HPDE6-E6E7 (cell line): ENCODE results near the gene CCL17.

Experiments used
- DNase-seq: peaks from one replicate; pipeline ENCODE4 v3.0.0; 2011; ENCODE audit warnings: missing footprints; ENCODE audit errors: extremely low spot score

CCL17 gene

DNA sequence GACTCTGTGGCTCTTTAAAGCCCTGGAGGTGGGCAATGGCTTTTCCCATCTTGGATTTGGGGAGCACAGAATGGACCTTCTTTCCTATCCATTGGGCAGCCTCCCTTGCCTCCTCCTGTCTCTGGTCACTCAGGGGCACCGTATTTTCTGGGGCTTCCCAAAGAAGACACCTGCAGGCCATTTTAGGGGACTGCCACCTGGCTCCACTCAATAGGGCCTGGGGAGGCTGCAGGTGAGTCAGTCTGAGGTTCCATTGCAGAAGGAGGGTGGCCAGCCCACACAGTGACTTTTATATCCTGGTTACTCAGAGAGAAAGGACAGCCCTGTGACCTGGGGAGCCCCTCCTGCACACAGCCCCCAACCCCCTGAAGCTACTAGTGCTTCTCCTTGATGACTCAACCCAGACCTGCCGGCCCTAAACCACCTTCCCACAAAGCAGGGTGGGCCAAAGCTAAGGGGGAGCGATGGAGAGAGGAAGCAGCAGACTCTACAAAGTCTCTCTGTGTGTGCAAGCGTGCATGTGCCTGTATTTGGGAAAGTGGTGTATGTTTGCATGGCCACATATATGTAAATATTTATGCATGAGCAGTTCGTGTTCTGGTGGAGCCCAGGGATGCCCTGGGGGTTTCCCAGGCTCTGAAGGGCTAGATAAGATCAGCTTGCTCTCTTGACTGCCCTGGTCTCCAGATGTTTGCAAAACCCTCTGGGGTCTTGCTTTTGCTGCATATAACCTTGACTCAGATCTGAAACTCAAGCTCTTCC is 27.3 kb upstream of the CCL17 start:
- DNase-seq: peak; percentile 68

DNA sequence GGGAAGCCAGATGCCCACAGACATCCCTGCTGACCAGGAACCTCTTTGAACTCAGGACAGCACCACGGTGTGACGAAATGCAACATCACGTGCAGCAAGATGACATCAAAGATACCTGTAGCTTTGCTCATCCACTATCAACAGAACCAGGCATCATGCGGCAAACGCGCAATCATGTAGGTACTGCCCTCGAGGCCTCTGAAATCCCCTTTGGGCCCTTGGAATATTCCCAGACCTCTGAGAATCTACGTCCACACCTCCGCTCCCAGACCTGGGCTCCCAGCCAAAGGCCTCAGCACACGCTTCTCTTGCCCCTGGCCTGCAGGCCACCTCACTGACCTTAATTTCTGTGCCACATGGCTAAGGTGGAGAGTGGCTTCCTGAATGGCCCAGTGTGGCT is 25.0 kb upstream of the CCL17 start:
- DNase-seq: no peak

DNA sequence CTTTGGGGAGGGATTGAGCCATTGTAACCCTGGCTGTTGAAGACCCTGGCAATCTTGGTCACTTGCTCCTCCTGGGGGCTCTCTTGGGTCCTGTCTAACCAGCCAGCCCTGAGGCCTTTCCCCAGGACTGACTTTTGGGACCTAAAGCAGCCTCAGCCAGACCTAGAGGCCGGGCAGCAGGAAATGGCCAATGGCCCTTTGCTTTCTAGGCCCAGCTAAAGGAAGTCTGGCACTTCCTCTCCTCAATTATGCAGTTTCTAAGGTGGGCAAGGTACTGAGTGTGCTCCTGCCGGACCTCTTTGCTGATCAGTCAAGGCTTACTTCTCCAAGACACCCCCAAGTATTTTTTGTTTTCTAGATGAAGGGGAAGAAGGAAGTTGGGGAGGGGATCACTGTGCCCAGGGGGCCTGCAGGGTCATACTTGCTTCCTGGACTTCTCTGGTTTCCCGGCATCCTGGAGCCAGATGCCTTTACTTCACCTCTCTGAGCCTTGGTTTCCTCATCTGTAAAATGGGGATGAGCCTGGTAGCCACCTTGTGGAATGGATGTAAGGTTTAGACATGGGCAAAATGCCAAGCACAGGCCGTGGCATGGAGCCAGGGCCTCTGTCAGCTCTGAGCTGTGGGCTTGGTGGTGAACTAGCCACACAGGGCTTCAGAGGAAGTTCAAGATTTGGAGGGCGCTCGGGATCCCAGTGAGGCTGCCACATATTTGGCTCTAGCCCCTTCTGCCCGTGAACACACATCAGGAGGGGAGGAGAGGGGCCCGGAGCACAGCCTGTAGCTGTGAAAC is 23.7 kb upstream of the CCL17 start:
- no peak for DNase-seq

DNA sequence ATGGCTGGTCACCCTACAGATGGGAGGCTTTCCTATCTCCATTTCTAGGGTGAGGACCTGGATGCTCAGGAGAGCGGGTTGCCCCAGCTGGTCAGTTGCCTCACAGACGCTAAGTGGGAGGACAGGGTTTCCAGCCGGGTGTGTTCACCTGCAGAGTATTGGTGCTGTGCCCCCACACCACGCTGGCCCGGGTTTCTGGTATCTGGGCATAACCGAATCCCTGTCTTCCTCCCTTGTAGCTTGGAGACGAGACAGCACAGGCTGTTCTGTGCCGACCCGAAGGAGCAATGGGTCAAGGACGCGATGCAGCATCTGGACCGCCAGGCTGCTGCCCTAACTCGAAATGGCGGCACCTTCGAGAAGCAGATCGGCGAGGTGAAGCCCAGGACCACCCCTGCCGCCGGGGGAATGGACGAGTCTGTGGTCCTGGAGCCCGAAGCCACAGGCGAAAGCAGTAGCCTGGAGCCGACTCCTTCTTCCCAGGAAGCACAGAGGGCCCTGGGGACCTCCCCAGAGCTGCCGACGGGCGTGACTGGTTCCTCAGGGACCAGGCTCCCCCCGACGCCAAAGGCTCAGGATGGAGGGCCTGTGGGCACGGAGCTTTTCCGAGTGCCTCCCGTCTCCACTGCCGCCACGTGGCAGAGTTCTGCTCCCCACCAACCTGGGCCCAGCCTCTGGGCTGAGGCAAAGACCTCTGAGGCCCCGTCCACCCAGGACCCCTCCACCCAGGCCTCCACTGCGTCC is 22.6 kb upstream of the CCL17 start:
- no peak for DNase-seq

DNA sequence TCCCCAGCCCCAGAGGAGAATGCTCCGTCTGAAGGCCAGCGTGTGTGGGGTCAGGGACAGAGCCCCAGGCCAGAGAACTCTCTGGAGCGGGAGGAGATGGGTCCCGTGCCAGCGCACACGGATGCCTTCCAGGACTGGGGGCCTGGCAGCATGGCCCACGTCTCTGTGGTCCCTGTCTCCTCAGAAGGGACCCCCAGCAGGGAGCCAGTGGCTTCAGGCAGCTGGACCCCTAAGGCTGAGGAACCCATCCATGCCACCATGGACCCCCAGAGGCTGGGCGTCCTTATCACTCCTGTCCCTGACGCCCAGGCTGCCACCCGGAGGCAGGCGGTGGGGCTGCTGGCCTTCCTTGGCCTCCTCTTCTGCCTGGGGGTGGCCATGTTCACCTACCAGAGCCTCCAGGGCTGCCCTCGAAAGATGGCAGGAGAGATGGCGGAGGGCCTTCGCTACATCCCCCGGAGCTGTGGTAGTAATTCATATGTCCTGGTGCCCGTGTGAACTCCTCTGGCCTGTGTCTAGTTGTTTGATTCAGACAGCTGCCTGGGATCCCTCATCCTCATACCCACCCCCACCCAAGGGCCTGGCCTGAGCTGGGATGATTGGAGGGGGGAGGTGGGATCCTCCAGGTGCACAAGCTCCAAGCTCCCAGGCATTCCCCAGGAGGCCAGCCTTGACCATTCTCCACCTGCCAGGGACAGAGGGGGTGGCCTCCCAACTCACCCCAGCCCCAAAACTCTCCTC is 21.9 kb upstream of the CCL17 start:
- no peak for DNase-seq

DNA sequence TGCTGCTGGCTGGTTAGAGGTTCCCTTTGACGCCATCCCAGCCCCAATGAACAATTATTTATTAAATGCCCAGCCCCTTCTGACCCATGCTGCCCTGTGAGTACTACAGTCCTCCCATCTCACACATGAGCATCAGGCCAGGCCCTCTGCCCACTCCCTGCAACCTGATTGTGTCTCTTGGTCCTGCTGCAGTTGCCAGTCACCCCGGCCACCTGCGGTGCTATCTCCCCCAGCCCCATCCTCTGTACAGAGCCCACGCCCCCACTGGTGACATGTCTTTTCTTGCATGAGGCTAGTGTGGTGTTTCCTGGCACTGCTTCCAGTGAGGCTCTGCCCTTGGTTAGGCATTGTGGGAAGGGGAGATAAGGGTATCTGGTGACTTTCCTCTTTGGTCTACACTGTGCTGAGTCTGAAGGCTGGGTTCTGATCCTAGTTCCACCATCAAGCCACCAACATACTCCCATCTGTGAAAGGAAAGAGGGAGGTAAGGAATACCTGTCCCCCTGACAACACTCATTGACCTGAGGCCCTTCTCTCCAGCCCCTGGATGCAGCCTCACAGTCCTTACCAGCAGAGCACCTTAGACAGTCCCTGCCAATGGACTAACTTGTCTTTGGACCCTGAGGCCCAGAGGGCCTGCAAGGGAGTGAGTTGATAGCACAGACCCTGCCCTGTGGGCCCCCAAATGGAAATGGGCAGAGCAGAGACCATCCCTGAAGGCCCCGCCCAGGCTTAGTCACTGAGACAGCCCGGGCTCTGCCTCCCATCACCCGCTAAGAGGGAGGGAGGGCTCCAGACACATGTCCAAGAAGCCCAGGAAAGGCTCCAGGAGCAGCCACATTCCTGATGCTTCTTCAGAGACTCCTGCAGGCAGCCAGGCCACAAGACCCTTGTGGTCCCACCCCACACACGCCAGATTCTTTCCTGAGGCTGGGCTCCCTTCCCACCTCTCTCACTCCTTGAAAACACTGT is 21.0 kb upstream of the CCL17 start:
- DNase-seq: peak; percentile 61

DNA sequence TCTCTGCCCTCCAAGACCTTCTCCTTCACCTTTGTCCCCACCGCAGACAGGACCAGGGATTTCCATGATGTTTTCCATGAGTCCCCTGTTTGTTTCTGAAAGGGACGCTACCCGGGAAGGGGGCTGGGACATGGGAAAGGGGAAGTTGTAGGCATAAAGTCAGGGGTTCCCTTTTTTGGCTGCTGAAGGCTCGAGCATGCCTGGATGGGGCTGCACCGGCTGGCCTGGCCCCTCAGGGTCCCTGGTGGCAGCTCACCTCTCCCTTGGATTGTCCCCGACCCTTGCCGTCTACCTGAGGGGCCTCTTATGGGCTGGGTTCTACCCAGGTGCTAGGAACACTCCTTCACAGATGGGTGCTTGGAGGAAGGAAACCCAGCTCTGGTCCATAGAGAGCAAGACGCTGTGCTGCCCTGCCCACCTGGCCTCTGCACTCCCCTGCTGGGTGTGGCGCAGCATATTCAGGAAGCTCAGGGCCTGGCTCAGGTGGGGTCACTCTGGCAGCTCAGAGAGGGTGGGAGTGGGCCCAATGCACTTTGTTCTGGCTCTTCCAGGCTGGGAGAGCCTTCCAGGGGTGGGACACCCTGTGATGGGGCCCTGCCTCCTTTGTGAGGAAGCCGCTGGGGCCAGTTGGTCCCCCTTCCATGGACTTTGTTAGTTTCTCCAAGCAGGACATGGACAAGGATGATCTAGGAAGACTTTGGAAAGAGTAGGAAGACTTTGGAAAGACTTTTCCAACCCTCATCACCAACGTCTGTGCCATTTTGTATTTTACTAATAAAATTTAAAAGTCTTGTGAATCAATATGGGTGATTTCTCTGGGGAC is 20.1 kb upstream of the CCL17 start:
- DNase-seq: no peak

DNA sequence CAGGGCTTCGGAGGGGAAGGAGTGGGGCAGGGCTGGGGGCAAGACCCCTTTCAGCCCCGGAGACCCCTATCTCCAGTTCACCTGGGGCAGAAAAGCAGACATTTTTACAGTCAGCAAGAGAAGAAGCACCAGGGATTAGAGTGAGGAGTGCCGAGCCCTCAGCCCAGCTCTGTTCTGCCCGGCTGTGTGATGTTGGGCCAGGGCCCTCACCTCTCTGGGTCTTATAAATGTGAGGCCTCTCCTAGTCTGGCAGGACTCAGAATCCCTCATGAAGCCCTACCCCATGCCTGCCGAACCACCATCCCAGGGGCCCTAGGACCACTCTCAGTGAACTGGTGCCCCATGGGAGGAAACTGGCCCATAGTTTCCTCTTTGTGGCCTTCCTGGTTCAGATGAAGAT is 19.5 kb upstream of the CCL17 start:
- DNase-seq: no peak

DNA sequence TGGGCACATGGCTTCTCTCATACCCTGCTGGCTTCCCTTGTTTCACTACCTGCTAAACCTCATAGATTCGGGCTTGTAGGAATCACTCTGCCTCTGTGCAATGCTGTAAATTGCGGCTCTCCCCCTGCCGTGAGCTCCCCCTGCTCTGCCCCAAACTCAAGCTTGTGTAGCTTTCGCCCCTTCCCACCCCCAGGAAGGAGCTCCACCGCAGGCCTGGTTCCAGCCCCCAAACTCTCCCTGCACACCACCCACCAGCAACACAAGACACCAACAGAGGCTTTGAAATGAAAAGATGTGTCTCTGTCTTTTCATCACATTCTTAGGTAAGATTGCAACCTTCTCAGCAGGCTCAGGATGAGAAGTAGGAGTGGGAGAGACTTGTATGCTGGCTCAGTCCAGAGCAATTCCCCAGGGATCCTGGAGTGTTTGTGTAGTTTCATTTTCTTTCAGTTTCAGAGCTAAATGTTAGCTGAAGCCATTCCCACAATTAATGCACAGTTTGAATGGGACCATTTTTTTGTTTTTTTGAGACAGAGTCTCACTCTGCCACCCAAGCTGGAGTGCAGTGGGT is 18.1 kb upstream of the CCL17 start:
- DNase-seq: no peak

DNA sequence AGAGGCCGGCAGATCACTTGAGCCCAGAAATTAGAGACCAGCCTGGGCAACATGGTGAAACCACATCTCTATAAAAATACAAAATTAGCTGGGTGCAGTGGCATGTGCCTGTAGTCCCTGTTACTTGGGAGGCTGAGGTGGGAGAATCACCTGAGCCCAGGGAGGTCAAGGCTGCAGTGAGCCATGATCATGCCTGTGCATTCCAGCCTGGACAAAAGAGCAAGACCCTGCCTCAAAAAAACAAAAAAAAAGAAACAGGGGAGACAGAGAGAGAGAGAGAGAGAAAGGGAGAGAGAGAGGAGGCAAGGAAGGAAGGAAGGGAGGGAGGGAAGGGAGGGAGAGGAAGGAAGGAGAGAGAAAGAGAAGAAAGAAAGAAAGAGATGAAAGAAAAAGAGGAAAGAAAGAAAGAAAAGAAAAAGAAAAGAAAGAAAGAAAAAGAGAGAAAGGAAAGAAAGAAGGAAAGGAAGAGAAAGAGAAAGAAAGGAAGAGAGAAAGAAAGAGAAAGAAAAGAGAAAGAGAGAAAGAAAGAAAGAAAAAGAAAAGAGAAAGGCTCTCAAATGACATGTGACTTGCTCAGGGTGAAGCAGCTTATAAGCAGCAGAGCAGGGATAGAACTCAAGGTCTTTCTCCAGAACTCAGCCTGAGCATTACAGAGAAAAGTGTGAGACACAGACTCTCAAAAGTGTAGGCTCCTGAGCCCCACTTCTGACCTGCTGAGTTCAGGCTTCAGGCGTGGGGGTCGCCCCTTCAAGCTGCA is 16.8 kb upstream of the CCL17 start:
- no peak for DNase-seq

DNA sequence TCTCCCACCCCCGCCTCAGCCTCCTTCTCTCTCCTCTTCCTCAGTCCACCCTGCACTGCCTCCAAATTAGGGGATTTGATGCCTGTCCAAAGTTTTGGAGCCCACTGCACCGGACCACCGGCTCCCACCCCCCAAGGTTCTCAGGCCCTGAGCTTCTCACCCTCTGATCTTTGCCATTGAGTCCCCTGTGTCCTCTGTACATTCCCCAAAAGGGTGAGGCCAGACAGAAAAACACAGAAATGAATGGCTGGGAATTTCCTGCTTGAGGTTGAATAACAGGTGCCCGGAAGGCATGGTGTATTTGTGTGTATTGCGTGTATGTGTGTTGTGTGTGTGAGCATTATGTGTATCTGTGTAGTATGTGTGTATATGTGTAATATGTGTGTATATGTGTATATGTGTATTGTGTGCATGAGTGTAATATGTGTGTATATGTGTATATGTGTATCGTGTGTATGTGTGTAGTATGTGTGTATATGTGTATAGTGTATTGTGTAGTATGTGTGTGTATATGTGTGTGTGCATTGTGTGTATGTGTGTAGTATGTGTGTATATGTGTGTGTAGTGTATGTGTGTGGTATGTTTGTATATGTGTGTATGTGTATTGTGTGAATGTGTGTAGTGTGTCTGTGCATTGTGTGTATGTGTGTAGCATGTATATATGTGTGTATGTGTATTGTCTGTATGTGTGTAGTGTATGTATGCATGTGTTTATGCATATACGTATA is 16.0 kb upstream of the CCL17 start:
- no peak for DNase-seq

DNA sequence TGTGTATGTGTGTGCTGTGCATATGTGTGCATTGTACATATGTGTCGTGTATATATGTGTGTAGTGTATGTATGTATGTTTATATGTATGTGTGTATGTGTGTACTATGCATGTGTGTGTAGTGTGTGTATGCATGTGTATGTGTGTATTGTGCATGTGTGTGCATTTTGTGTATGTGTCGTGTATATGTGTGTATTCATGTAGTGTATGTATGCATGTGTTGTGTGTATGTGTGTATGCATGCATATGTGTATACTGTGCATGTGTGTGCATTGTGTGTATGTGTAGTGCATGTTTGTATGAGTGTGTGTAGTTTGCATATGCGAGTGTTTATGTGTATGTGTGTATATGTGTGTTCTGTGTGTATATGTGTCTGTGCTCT is 15.5 kb upstream of the CCL17 start:
- DNase-seq: no peak

DNA sequence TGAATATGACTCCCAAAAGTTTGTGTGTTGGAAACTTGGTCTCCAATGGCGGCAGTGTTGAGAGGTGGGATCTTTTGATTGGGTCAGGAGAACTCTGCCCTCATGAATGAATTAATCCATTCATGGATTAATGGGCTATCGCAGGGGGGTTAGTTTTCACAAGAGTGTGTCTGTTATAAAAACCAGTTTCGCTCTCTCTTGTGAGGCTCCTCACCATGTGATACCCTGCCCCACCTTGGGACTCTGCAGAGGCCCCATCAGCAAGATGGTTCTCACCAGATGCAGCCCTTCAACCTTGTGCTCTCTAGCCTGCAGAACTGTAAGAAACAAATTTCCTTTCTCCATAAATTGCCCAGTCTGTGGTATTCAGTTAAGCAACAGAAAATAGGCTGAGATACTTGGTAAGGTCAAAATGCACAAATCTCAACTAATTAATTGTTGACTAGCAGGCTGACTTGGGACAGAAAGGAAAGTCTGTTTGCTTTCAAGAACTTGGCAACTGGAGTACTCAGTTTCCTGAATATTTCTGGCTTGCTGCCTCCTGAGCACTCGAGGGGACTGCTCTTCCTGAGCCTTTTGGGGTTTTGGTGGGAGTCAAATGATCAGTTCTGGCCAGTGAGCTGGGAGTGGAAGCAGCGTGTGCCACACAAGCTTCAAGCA is 13.8 kb upstream of the CCL17 start:
- DNase-seq: no peak

DNA sequence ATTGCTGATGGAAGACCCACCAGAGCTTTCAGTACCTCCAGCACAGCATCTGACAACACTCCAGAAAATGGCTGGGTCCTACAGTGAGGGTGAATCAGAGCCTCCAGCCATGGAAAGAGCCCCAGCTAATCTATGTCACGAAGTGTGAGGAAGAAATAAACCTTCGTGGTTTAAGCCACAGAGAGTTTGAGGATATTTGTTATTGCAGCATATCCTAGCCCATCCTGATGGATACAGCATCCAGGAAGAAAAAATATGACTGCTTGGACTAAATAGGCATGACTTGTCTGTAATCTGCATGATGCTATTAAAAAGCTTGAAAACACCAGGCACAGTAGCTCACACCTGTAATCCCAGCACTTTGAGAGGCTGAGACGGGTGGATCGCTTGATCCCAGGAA is 13.3 kb upstream of the CCL17 start:
- no peak for DNase-seq

DNA sequence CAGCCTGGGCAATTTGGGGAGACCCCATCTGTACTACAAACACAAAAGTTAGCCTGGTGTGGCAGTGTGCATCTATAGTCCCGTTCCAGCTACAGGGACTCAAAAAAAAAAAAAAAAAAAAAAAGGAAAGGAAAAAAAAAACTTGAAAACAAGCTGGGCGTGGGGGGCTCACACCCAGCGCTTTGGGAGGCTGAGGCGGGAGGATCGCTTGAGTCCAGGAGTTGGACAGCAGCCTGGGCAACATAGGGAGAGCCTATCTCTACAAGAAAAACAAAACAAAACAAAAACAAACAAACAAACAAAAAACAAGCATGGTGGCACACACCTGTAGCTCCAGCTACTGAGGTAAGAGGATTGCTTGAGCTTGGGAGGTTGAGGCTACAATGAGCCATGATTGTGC is 12.9 kb upstream of the CCL17 start:
- DNase-seq: no peak

DNA sequence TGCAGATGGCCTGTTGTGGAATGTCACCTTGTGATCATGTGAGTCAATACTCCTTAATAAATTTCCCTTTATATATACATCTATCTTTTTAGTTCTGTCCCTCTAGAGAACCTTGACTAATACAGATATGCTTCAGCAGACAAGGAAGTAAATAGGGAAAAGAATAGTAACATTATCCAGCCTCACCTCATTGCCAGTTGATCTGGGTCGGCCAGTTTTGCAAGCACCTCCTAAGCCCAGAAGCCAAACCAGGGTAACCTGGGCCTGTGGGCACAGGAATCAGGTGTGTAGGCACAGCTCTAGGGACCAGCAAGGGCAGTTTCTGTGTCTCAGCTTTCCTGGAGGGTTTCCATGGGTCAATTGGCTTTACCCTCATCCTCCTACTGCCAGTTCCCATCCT is 11.9 kb upstream of the CCL17 start:
- DNase-seq: peak; percentile 87

DNA sequence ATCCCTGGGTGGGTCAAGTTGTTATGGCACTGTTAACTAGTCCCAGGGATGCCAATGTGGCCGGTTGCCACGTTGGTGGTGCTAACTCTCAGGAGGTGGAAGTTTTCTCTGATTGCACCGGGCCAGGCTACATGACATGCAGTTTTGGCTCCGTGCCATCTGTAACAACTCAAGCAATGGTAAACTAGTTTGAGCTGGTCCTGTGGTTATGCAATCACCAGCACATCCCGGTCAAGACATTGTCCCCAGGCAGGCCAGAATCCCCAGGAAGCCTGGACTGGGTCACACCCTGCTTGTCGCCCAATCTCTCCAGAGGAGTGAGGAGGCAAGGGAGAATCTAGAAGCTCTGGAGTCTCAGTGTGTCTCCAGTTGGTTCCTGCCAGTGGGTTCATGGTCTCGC is 10.1 kb upstream of the CCL17 start:
- DNase-seq: no peak

DNA sequence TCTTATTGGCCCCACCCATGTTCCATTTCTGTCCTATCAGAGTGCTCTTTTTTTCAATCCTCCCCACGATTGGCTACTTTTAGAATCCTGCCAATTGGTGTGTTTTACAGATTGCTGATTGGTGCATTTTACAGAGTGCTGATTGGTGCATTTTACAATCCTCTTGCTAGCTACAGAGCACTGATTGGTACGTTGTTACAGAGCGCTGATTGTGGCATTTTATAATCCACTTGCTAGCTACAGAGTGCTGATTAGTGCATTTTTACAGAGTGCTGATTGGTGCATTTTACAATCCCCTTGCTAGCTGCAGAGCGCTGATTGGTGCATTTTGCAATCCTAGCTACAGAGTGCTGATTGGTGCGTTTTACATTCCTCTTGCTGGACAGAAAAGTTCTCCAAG is 9.5 kb upstream of the CCL17 start:
- DNase-seq: no peak
